Activated CD8-positive, alpha-beta T cell treated with anti-CD3 and anti-CD28 coated beads for 36 hours (primary cell): ENCODE data around the gene PTPN21. TPM values are rescaled to one million over a fixed set of nuclear protein-coding genes. Genes with fewer than 3 reads are reported as not detected.

Experiments
- ATAC-seq: fragments of 200-7000 bp; cut with Tn5 transposase; one replicate; pipeline ENCODE4 v1.10.0; 2021; ENCODE audit warnings: mild to moderate bottlenecking, moderate library complexity
- CTCF ChIA-PET: fragments of 350-600 bp; sonication (Branson Sonifier 250); formaldehyde crosslinking; loops from one replicate; lab custom pipeline; 2021; ENCODE audit warnings: antibody characterized with exemption; lab: Charles Lee
- POLR2A ChIA-PET: fragments of 350-600 bp; sonication (Branson Sonifier 250); formaldehyde crosslinking; loops from one replicate; lab custom pipeline; 2021; ENCODE audit warnings: antibody characterized with exemption; lab: Charles Lee
- DNase-seq: peaks from one replicate; pipeline ENCODE4 v3.0.0-alpha.2; 2020
- H3K27ac Mint-ChIP-seq: one replicate; pipeline ENCODE4 v1.8.0; 2021; ENCODE audit warnings: mild to moderate bottlenecking, mixed read lengths
- H3K27me3 Mint-ChIP-seq: one replicate; pipeline ENCODE4 v1.8.0; 2021; ENCODE audit warnings: mixed read lengths
- H3K36me3 Mint-ChIP-seq: one replicate; pipeline ENCODE4 v1.8.0; 2021; ENCODE audit warnings: low read depth, mixed read lengths
- H3K4me1 Mint-ChIP-seq: one replicate; pipeline ENCODE4 v1.8.0; 2021; ENCODE audit warnings: low read depth, mixed read lengths
- H3K4me3 Mint-ChIP-seq: one replicate; pipeline ENCODE4 v1.8.0; 2021; ENCODE audit warnings: mild to moderate bottlenecking, moderate library complexity, mixed read lengths
- H3K9me3 Mint-ChIP-seq: one replicate; pipeline ENCODE4 v1.8.0; 2021; ENCODE audit warnings: mixed read lengths
- CTCF ChIP-seq: fragments of 200-600 bp; IDR thresholded peaks from one replicate; pipeline ENCODE4 v1.8.0; 2022; ENCODE audit warnings: antibody characterized with exemption, mild to moderate bottlenecking
- intact Hi-C: fragments of 100-400 bp; cut with micrococcal nuclease; formaldehyde crosslinking; loops from one replicate; pipeline ENCODE4 v1.10.0; 2022
- total RNA-seq, 2 experiments: library from RNA; stranded (reverse); gene quantifications; one replicate each; pipeline ENCODE4 v1.2.3, GENCODE V29; 2021

PTPN21 gene
- total RNA-seq: not detected

DNA sequence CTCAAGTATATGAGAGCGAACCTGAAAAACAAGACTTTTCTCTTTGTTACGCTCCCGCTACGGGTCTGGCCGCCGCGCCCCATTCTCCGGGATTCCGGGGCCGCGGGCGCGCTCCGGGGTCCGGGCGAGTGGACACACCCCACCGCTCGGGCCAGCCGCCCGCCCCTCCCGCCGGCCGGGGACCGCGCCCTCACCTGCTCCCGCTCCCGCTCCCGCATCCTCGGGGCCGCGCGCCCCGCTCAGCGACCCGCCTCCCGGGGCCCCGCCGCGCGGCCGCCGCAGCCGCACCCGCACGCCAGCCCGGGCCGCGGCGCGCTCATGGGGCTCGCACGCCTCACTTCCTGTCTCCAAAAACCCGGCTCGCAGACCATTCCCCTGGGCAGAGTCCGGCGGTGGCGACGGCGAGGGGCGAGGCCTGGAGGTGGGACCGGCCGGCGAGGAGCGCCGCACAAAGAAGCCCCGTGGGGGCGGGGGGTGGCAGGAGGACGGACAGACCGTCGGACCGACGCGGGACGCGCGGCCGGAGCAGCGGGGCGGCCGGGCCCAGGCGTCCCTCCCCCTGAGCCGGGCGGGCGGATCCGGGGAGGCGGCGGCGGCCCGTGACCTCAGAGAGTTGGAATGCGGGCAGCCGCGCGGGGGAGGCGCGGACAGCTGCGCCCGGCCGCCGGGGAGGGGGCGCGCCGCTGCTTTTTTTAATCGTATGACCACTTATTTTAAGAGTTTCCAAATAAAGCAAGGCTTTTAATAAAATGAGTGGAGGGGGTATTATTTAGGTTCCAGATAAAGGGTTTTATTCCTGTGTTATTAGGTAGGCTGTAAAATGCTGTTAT is at the start of gene PTPN21:
Gene PTPN21 (minus strand): TSS at position 551 of the 830 bp plus-strand sequence. CDS start 4,590 bp downstream, outside the sequence.
- Mint-ChIP-seq H3K4me3 (peak within 1 kb of the TSS; percentile 68), H3K9me3 (no peaks in the 10 kb centered on the region), H3K27me3 (peaks cover 47% of the 10 kb centered on the region), H3K4me1 (peaks cover 34% of the 10 kb centered on the region), H3K27ac (no peak within 1 kb of the TSS), H3K36me3 (no peaks in the 10 kb centered on the region)
- intact Hi-C loops: loop anchor here (5.0 to 10.0 kb wide), 2 partner anchors 62 to 370 kb away; no protein-coding TSS in a partner anchor
- POLR2A ChIA-PET: no interaction called here
- CTCF ChIA-PET: no interaction called here
- no peak for TF ChIP-seq CTCF
- DNase-seq (peak; percentile 20), ATAC-seq (peak; percentile 17)

- ChIA-PET CTCF (no interaction called here), POLR2A (interaction anchor here (0.7 kb wide), 1 partner anchor 12 kb away, joined by 3 read pairs; no protein-coding TSS in a partner anchor)
- Mint-ChIP-seq H3K36me3 (peaks cover 56% of the 10 kb centered on the region), H3K4me1 (peaks cover 12% of the 10 kb centered on the region), H3K27me3 (no peaks in the 10 kb centered on the region), H3K4me3 (no peak overlapping the region), H3K27ac (no peak overlapping the region), H3K9me3 (no peaks in the 10 kb centered on the region)
- TF ChIP-seq CTCF: no peak
- no peak for DNase-seq
- ATAC-seq: no peak
- intact Hi-C loops: no loop called here
Measured at GRCh38 chr14:88604212-88604611, 49.4 kb upstream of the PTPN21 start.

GRCh38 chr14:88599761-88600439 is 45.1 kb upstream of the PTPN21 start:
- H3K4me1 Mint-ChIP-seq: peaks cover 26% of the 10 kb centered on the region
- POLR2A ChIA-PET: interaction anchor here (1.2 to 1.3 kb wide), 2 partner anchors 14 to 16 kb away, joined by 3 to 6 read pairs; no protein-coding TSS in a partner anchor

GRCh38 chr14:88599326-88599725 is 44.5 kb upstream of the PTPN21 start:
- DNase-seq: no peak
- ChIA-PET POLR2A (interaction anchor here (0.7 to 1.3 kb wide), 3 partner anchors 14 to 36 kb away, joined by 3 to 6 read pairs (median 3); partner anchors contain the start of gene ZC3H14), CTCF (interaction anchor here (0.7 to 0.8 kb wide), 2 partner anchors 14 to 214 kb away, joined by 3 read pairs; no protein-coding TSS in a partner anchor)
- TF ChIP-seq CTCF: no peak
- peaks cover 26% of the 10 kb centered on the region for H3K4me1 Mint-ChIP-seq
- H3K36me3 Mint-ChIP-seq: peaks cover 47% of the 10 kb centered on the region
- no peak overlapping the region for H3K4me3 Mint-ChIP-seq
- H3K27me3 Mint-ChIP-seq: no peaks in the 10 kb centered on the region
- H3K27ac Mint-ChIP-seq: peak overlapping the region; percentile 81
- intact Hi-C loops: no loop called here
- no peak for ATAC-seq
- no peaks in the 10 kb centered on the region for H3K9me3 Mint-ChIP-seq

More at GRCh38 chr14:88599761-88600439, 45.1 kb upstream of the PTPN21 start:
- H3K27ac Mint-ChIP-seq: peak overlapping the region; percentile 81
- DNase-seq (peak; percentile 57), ATAC-seq (peak; percentile 94)
- H3K27me3 Mint-ChIP-seq: no peaks in the 10 kb centered on the region
- intact Hi-C loops: no loop called here
- H3K36me3 Mint-ChIP-seq: peaks cover 49% of the 10 kb centered on the region
- no peak for TF ChIP-seq CTCF
- H3K9me3 Mint-ChIP-seq: no peaks in the 10 kb centered on the region
- peak overlapping the region; percentile 28 for H3K4me3 Mint-ChIP-seq
- CTCF ChIA-PET: interaction anchor here (0.7 to 0.8 kb wide), 2 partner anchors 14 to 215 kb away, joined by 3 read pairs; no protein-coding TSS in a partner anchor
